Body of pancreas (tissue), 4 donors: Measurements from ENCODE around the gene LRRFIP2. TPM values are rescaled to one million over a fixed set of nuclear protein-coding genes. Genes with fewer than 3 reads are reported as not detected.
"Not testable (repeated sequence)": the region's sequence is repeated elsewhere in the genome, so short reads cannot be mapped to it uniquely, and the experiment has no call there.

Source experiments
- ATAC-seq: fragments of 150-250 bp; one replicate; pipeline ENCODE4 v1.9.1; 2016
- DNase-seq, 4 donors: peaks; one replicate each; pipeline ENCODE4 v3.0.0-alpha.2; 2019
- H3K27ac ChIP-seq, 4 donors: fragments of 200-600 bp; sonication (generic); 1 replicate in 3 of 4; 2 replicates in 1 of 4; pipeline versions ENCODE4 v1.5.1 to v1.6.1; 2016 to 2019; ENCODE audit warnings: mild to moderate bottlenecking in 1 of 4, mixed read lengths in 1 of 4, moderate library complexity in 1 of 4
- H3K27me3 ChIP-seq, 2 donors: fragments of 200-600 bp; sonication (generic); one replicate each; pipeline ENCODE4 v1.6.0; 2016; ENCODE audit warnings: mild to moderate bottlenecking in 1 of 2
- H3K36me3 ChIP-seq, 2 donors: fragments of 200-600 bp; sonication (generic); replicated peaks in 1 of 2; 2 replicates each; pipeline ENCODE4 v1.5.1; 2016; ENCODE audit warnings: low read depth in 2 of 2; ENCODE audit not compliant: insufficient read depth in 1 of 2
- H3K4me1 ChIP-seq: fragments of 200-600 bp; sonication (generic); one replicate; pipeline ENCODE4 v1.6.0; 2016
- H3K4me3 ChIP-seq, 2 donors: fragments of 200-600 bp; sonication (generic); 1 replicate in 1 of 2; 2 replicates in 1 of 2; pipeline ENCODE4 v1.5.1; 2016 to 2019
- H3K9me3 ChIP-seq, 3 donors: fragments of 200-600 bp; sonication (generic); 1 replicate in 2 of 3; 2 replicates in 1 of 3; pipeline ENCODE4 v1.5.1; 2016
- CTCF ChIP-seq, 7 experiments: fragments of 450-650 bp in 4 of 7; fragments of 200-600 bp in 3 of 7; sonication (generic) in 3 of 7; IDR thresholded peaks; one replicate each; pipeline ENCODE4 v1.5.1; 2016 to 2019; ENCODE audit warnings: antibody characterized with exemption in 7 of 7
- POLR2A ChIP-seq, 3 donors: fragments of 450-650 bp; IDR thresholded peaks; one replicate each; pipeline ENCODE4 v1.6.1; 2016; ENCODE audit warnings: antibody characterized with exemption in 3 of 3, mild to moderate bottlenecking in 2 of 3
- WGBS, 2 donors: methylation state at CpG; one replicate each; pipeline ENCODE4 v1.1.5; 2017; 5-methylcytosine and 5-hydroxymethylcytosine counted together
- intact Hi-C: fragments of 100-400 bp; cut with DNase I; formaldehyde crosslinking; loops from one replicate; pipeline ENCODE4 v1.15.1; 2023
- total RNA-seq, 2 donors: library from RNA; depleted of rRNA; stranded (reverse); fragments of >200 nt; gene quantifications; one replicate each; pipeline ENCODE4 v1.1.0, GENCODE V29; 2016

Gene LRRFIP2
- total RNA-seq, 2 donors from 2014 or later = 23.4 to 56.6 TPM

GRCh38 chr3:37214076-37214475, 39.7 kb upstream of the LRRFIP2 start:
- TF ChIP-seq POLR2A (IDR thresholded peaks at IDR 0.05) = no peak
- ATAC-seq (no peak), DNase-seq (no peak)
- H3K4me1 ChIP-seq = no peaks in the 10 kb centered on the region
- WGBS, 2 donors = 47 to 67% methylated on average over 3 of the region's 3 CpGs
- H3K4me3 ChIP-seq = no peak overlapping the region
- H3K36me3 ChIP-seq = no peaks in the 10 kb centered on the region
- intact Hi-C loops = loop anchor here (10.0 kb wide), 1 partner anchor 479 kb away; no protein-coding TSS in a partner anchor
- no peaks in the 10 kb centered on the region for H3K27me3 ChIP-seq
- H3K27ac ChIP-seq = no peak overlapping the region
- H3K9me3 ChIP-seq = peaks cover 0 to 3% (median 0%) of the 10 kb centered on the region in 3 donors

DNA sequence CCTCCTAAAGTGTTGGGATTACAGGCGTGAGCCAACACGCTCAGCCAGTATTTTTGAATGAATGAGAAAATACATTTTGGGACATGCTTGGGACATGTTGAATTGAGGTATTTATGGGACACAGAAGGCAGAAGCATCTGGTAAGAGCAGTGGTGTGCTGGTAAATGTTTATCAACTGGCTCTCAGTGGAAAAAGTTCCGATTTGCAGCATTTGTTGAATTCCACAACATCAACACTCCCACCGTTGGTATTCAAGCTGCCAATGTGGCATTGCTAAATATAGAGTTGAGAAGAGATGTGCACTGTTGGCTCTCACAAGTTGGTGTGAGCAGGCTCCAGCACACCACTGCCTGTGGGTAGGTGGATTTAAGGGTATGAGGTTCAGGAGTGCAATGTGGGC, 35.8 kb upstream of the LRRFIP2 start:
- peaks cover 0 to 3% (median 0%) of the 10 kb centered on the region in 3 donors for H3K9me3 ChIP-seq
- no peak overlapping the region for H3K4me3 ChIP-seq
- H3K4me1 ChIP-seq = no peaks in the 10 kb centered on the region
- intact Hi-C loops = loop anchor here (10.0 kb wide), 1 partner anchor 475 kb away; no protein-coding TSS in a partner anchor
- H3K36me3 ChIP-seq = no peaks in the 10 kb centered on the region
- no peak for DNase-seq
- no peaks in the 10 kb centered on the region for H3K27me3 ChIP-seq
- WGBS, 2 donors = 75 to 80% methylated on average over 4 of the region's 4 CpGs
- no peak for TF ChIP-seq CTCF (IDR thresholded peaks at IDR 0.05)
- TF ChIP-seq POLR2A (IDR thresholded peaks at IDR 0.05) = no peak
- ATAC-seq = no peak
- no peak overlapping the region for H3K27ac ChIP-seq

- intact Hi-C loops, H3K27ac ChIP-seq, DNase-seq, H3K4me3 ChIP-seq, H3K9me3 ChIP-seq, H3K4me1 ChIP-seq, H3K27me3 ChIP-seq, ATAC-seq, H3K36me3 ChIP-seq: not testable (repeated sequence)
- 81 to 87% methylated on average over 3 of the region's 3 CpGs for WGBS, 2 donors
Measured at GRCh38 chr3:37208576-37208975, 34.2 kb upstream of the LRRFIP2 start.

GRCh38 chr3:37208008-37208407, 33.6 kb upstream of the LRRFIP2 start:
- H3K4me1 ChIP-seq, H3K36me3 ChIP-seq, intact Hi-C loops, H3K27ac ChIP-seq, H3K27me3 ChIP-seq, ATAC-seq, H3K4me3 ChIP-seq, DNase-seq, H3K9me3 ChIP-seq: not testable (repeated sequence)
- WGBS, 2 donors = 91 to 92% methylated on average over 3 of the region's 3 CpGs

GRCh38 chr3:37206041-37206440, 31.7 kb upstream of the LRRFIP2 start:
- H3K4me1 ChIP-seq, ATAC-seq, H3K4me3 ChIP-seq, H3K27ac ChIP-seq, intact Hi-C loops, H3K27me3 ChIP-seq, H3K9me3 ChIP-seq, DNase-seq, H3K36me3 ChIP-seq: not testable (repeated sequence)
- WGBS, 2 donors = 69 to 73% methylated on average over 4 of the region's 4 CpGs

DNA sequence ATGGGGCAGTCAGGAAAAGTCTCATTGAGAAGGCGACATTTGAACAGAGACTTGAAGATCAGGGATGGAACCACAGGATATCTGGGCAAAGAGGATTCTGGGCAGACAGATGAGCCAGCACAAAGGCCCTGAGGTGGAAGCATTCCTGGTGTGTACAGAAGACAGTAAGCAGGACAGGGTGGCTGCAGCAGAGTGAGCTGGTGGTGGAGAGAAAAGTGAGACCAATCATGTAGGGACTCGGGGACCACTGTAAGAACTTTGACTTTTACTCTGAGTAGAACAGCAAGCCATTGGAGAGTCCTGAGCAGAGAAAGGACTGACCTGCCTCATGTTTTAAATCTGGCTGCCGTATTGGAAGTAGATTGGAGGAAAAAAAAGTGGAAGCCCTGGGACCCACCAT, 29.9 kb upstream of the LRRFIP2 start:
- ATAC-seq (no peak), DNase-seq (no peak)
- intact Hi-C loops = no loop called here
- no peaks in the 10 kb centered on the region for H3K27me3 ChIP-seq
- TF ChIP-seq POLR2A (IDR thresholded peaks at IDR 0.05) = no peak
- no peak for TF ChIP-seq CTCF (IDR thresholded peaks at IDR 0.05)
- H3K36me3 ChIP-seq = no peaks in the 10 kb centered on the region
- H3K9me3 ChIP-seq = no peaks in the 10 kb centered on the region
- 80 to 85% methylated on average over 3 of the region's 3 CpGs for WGBS, 2 donors
- H3K27ac ChIP-seq = no peak overlapping the region
- H3K4me3 ChIP-seq = no peak overlapping the region
- H3K4me1 ChIP-seq = no peaks in the 10 kb centered on the region

DNA sequence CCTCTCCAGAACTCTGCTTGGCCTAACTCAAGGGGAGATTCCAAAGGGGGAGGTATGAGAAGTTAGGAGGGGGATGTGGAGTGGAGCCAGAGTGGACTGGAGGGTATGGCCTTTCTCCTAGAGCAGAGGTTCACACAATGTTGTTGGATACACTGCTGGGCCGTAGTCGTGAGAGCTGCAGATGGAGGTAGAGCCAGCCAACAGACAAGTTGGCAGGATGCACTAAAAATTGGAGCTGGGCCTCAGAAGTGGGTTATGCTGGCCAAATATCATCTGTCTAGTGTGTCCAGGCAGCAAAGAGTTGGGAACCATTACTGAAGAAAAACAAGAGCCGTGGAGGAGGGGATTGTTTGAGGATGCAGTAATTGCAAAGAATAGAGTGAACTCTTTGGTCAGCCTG, 27.7 kb upstream of the LRRFIP2 start:
- TF ChIP-seq POLR2A (IDR thresholded peaks at IDR 0.05) = no peak
- TF ChIP-seq CTCF (IDR thresholded peaks at IDR 0.05) = no peak
- ATAC-seq = no peak
- Histone ChIP-seq H3K4me3 (no peak overlapping the region), H3K27me3 (no peaks in the 10 kb centered on the region), H3K9me3 (no peaks in the 10 kb centered on the region), H3K4me1 (no peaks in the 10 kb centered on the region), H3K27ac (no peak overlapping the region), H3K36me3 (no peaks in the 10 kb centered on the region)
- intact Hi-C loops = no loop called here
- DNase-seq = no peak
- 78 to 82% methylated on average over 3 of the region's 3 CpGs for WGBS, 2 donors
